BJ (cell line): ENCODE measurements around the gene AIDA. TPM values are rescaled to one million over a fixed set of nuclear protein-coding genes. Genes with fewer than 3 reads are reported as not detected.

Experiments used
- CTCF ChIA-PET: fragments of 350-600 bp; formaldehyde crosslinking; extraction: SDS; loops from one replicate; lab custom pipeline; 2021; ENCODE audit warnings: antibody characterized with exemption, inconsistent platforms; lab: Yijun Ruan, JAX
- POLR2A ChIA-PET: fragments of 300-600 bp; sonication (Branson Sonifier 250); formaldehyde crosslinking; extraction: SDS; loops from one replicate; lab custom pipeline; 2021; ENCODE audit warnings: antibody characterized with exemption; lab: Charles Lee
- DNase-seq: peaks from one replicate; pipeline ENCODE4 v3.0.0-alpha.2; 2011; ENCODE audit warnings: low read depth
- H3K27me3 ChIP-seq: 2 replicates; pipeline ENCODE4 v1.6.0; 2011; ENCODE audit warnings: low read length; ENCODE audit not compliant: control insufficient read depth, insufficient read depth
- H3K36me3 ChIP-seq: 2 replicates; pipeline ENCODE4 v1.5.1; 2011; ENCODE audit warnings: low read length; ENCODE audit not compliant: control insufficient read depth, insufficient read depth
- H3K4me3 ChIP-seq: 2 replicates; pipeline ENCODE4 v1.5.1; 2011; ENCODE audit warnings: low read depth, mild to moderate bottlenecking, control low read depth, low read length
- polyA plus RNA-seq: library from polyadenylated mRNA; depleted of rRNA; stranded (reverse); fragments of >200 nt; gene quantifications from 2 replicates; pipeline ENCODE4 v1.2.3, GENCODE V29; 2011
- TF ChIP-seq, protein P1 (sequence below): IDR thresholded peaks from 2 replicates; pipeline ENCODE4 v1.5.1; 2011; ENCODE audit warnings: low read depth, mild to moderate bottlenecking, control low read depth, inconsistent platforms, low read length, moderate library complexity; ENCODE audit not compliant: insufficient read depth

The AIDA gene
- polyA plus RNA-seq, 1 experiment, result 49.8 TPM

DNA sequence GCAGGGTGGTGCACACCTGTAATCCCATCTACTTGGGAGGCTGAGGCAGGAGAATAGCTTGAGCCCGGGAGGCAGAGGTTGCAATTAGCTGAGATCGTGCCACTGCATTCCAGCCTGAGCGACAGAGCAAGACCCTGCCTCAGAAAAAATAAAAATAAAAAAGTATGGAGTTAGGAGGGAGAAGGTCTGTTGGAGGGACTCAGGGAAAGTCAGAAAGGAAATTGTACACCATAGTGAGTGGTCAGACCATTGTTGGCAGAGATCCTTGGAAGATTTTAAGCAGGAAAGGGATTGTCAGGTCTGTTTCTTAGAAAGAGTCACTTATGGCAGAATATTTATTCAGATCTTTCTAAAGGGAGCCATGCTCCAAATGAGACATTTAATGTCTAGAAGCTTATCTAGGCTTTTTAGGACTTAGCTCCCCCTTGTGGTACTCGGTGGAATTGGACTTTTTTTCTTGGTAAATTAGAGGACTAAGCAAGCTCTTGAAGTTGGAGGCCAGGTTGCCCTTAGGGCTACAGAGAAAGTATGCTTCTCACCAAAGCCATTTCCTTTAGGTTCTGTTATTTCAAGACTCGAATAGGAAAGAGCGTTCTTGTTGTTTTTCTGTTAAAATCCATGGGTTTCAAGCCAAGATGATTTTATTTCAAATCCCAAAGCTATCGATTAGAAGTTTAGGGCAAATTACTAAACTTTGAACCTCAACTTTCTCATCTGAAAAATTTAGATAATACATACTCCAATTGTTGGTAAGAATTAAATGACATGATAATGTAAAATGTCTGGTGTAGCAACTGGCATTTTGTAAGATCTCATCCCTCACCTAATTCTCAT is 77.9 kb downstream of the AIDA start:
- peak; percentile 69 for DNase-seq
- H3K4me3 ChIP-seq, result no peak overlapping the region
- ChIA-PET CTCF (interaction anchor here (0.6 to 8.0 kb wide), 14 partner anchors 10 to 180 kb away, joined by 3 to 105 read pairs (median 4); partner anchors contain the start of gene TAF1A), POLR2A (interaction anchor here (0.9 kb wide), 2 partner anchors 10 to 169 kb away, joined by 3 read pairs; no protein-coding TSS in a partner anchor)
- TF ChIP-seq, protein P1, sequence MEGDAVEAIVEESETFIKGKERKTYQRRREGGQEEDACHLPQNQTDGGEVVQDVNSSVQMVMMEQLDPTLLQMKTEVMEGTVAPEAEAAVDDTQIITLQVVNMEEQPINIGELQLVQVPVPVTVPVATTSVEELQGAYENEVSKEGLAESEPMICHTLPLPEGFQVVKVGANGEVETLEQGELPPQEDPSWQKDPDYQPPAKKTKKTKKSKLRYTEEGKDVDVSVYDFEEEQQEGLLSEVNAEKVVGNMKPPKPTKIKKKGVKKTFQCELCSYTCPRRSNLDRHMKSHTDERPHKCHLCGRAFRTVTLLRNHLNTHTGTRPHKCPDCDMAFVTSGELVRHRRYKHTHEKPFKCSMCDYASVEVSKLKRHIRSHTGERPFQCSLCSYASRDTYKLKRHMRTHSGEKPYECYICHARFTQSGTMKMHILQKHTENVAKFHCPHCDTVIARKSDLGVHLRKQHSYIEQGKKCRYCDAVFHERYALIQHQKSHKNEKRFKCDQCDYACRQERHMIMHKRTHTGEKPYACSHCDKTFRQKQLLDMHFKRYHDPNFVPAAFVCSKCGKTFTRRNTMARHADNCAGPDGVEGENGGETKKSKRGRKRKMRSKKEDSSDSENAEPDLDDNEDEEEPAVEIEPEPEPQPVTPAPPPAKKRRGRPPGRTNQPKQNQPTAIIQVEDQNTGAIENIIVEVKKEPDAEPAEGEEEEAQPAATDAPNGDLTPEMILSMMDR, result peak; percentile 82
- no peaks in the 10 kb centered on the region for H3K27me3 ChIP-seq
- peaks cover 5% of the 10 kb centered on the region for H3K36me3 ChIP-seq

DNA sequence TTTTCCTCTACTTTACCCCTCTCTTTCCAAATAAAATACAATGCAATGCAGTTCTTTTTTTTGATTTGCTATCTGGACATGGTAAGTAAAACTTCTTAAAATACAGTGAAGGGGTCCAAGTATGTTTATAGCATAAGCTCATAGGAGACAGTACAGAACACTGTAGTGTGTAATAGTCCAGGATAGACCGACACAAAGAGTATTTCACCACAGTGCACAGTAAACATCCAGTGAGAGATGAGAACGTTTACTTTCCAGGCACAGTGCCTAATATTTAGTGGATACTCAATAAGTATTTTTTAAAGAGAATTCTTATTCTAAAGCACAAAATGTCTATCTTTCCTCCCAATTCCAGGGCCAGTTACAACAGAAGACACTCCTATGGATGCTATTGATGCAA is 79.5 kb downstream of the AIDA start:
- DNase-seq, result no peak
- no peak overlapping the region for H3K4me3 ChIP-seq
- TF ChIP-seq, protein P1, result no peak
- CTCF ChIA-PET, result interaction anchor here (1.0 to 8.0 kb wide), 2 partner anchors 43 to 168 kb away, joined by 3 to 105 read pairs; partner anchors contain the start of gene TAF1A
- peaks cover 8% of the 10 kb centered on the region for H3K36me3 ChIP-seq
- H3K27me3 ChIP-seq, result no peaks in the 10 kb centered on the region
- POLR2A ChIA-PET, result no interaction called here

DNA sequence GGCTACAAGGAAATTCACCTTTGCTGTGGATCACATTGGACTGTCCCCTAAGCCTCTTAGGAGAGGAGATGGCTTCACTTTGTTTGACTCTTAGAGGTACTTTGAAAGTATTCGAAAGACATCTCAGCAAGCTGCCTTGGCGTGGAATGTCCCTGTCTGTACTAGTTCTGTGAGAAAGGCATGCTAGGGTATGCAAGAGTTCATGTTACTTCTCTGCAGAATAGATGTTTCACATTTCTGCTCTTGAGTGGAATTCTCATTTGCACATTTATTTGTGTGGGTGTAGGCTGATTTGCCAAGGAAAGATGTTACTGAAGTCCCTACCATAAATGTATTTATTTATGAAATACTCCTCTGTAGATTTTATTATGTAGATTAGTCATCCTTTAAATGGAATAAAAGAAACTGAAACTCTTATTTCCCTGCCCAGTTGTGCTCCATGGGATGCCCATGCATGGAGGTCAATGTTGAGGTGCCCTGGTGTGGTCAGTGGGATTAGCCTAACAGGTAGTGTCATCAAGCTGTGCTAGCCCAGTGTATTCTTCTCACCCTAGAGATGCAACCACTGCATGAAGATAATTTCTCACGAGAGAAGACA is 80.6 kb downstream of the AIDA start:
- H3K4me3 ChIP-seq, result no peak overlapping the region
- TF ChIP-seq, protein P1, result no peak
- H3K27me3 ChIP-seq, result no peaks in the 10 kb centered on the region
- POLR2A ChIA-PET, result no interaction called here
- peaks cover 11% of the 10 kb centered on the region for H3K36me3 ChIP-seq
- no peak for DNase-seq
- CTCF ChIA-PET, result interaction anchor here (0.5 to 8.0 kb wide), 2 partner anchors 69 to 167 kb away, joined by 3 to 105 read pairs; no protein-coding TSS in a partner anchor

DNA sequence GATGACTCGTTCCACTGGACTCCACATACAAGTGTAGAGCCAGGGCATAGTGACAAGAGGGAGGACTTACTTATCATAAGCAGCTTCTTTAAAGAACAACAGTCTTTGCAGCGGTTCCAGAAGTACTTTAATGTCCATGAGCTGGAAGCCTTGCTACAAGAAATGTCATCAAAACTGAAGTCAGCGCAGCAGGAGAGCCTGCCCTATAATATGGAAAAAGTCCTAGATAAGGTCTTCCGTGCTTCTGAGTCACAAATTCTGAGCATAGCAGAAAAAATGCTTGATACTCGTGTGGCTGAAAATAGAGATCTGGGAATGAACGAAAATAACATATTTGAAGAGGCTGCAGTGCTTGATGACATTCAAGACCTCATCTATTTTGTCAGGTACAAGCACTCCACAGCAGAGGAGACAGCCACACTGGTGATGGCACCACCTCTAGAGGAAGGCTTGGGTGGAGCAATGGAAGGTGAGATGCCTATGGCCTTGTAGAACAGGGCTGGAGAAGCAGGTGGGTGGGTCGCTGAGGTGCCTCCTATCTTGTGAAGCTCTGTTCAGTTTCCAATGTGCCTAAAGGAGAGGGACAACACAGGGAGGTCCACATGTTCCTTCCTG is 82.3 kb downstream of the AIDA start:
- no peak overlapping the region for H3K4me3 ChIP-seq
- ChIA-PET CTCF (interaction anchor here (8.0 kb wide), 1 partner anchor 165 kb away, joined by 105 read pairs; no protein-coding TSS in a partner anchor), POLR2A (no interaction called here)
- no peaks in the 10 kb centered on the region for H3K27me3 ChIP-seq
- DNase-seq, result no peak
- peaks cover 11% of the 10 kb centered on the region for H3K36me3 ChIP-seq
- TF ChIP-seq, protein P1, result no peak
